Left cardiac atrium (tissue), 4 donors: ENCODE results near the gene DYRK3. TPM values are rescaled to one million over a fixed set of nuclear protein-coding genes. Genes with fewer than 3 reads are reported as not detected.

ENCODE experiments used
- ATAC-seq, 2 donors: fragments of 200-7000 bp; cut with Tn5 transposase; one replicate each; pipeline ENCODE4 v1.9.1; 2020; ENCODE audit warnings: mild to moderate bottlenecking in 2 of 2, moderate library complexity in 2 of 2
- DNase-seq: peaks from one replicate; pipeline ENCODE4 v3.0.0-alpha.2; 2020
- intact Hi-C, 2 donors: fragments of 100-400 bp; cut with DNase I; formaldehyde crosslinking; loops; one replicate each; pipeline versions ENCODE4 v1.14.1 to v1.15.1; 2022 to 2023
- total RNA-seq, 2 donors: library from RNA; stranded (reverse); fragmentation: NEBNext Ultra II Directional; extraction: Animal tissue kit (Norgen Biotek cat#: 25700); gene quantifications; one replicate each; pipeline ENCODE4 v1.2.1, GENCODE V29; 2021
- donor health status: DM: no; HTN: yes; CAD: no.
- donor health status: DM: no; HTN: yes; CAD: no; lungs with severe emphysema.
- donor health status: DM: yes; HTN: yes; CAD: no.
- donor health status: Dilated cardiomyopathy.

The DYRK3 gene
- total RNA-seq, 2 donors from 2014 or later, result 12.4 to 18.7 TPM

DNA sequence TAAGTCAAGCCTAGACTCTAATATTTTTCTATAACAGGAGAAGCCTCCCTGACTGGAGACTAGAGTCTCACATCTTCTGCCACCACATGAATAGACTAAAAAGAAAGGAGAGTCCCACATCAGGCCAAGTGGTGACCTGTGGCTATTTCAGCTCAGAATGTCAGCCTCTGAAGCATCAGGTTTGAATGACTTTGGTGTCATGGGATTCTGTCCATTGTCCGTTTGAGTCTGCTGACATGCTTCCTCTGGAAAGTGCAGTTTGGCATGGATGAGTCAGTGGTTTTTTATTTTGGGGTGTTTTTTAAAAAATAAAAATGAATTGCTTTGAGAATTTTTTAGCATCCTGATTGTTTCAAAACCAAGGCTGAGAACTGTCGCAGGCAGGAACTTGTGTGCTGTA is 19.5 kb downstream of the DYRK3 start:
- DNase-seq, result no peak
- intact Hi-C loops, result loop anchor here (5.0 to 10.0 kb wide), 2 partner anchors 37 to 70 kb away; no protein-coding TSS in a partner anchor
- ATAC-seq, result no peak

DNA sequence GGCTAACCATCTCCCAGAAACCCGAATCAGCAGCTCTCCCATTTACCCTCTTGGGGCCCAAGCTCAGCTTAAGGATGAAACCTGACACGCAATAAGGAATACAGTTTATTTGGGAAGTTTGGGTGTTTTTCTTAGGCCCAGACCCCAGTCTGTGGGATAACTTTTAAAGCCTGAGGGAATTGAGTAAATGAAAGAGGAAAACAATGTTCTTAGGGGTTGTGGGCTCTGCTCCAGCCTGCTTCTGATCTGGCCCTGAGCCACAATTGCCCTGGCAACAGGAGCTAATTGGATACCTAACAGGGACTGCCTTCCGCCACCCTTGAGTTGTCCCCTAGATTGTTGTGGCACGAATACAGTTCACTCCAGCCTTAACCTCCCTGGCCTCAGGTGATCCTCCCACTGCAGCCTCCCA is 20.1 kb downstream of the DYRK3 start:
- intact Hi-C loops, result loop anchor here (5.0 to 10.0 kb wide), 2 partner anchors 37 to 69 kb away; no protein-coding TSS in a partner anchor
- no peak for ATAC-seq
- no peak for DNase-seq

DNA sequence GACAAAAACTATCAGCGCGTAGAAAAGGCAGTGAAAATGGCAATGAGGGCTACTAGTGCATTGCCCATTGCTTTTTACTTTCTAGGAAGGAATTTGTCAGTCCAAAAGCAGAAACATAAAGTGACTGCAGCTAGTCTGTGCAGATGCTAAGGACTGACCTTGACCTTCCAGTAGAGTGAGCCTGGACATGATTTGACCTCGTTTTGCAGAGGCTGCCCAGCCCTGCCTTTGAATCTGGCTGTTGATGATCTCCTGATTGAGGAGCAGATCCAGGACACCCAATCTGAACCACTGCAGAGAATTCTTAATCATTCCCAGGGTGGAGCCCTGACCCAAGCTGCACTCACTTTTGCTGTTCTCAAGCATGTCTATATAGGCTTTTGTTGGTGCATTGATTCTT is 21.6 kb downstream of the DYRK3 start:
- DNase-seq (no peak), ATAC-seq (no peak)
- intact Hi-C loops, result loop anchor here (5.0 to 10.0 kb wide), 2 partner anchors 35 to 68 kb away; no protein-coding TSS in a partner anchor

- DNase-seq, result no peak
- ATAC-seq, result no peak
- intact Hi-C loops, result loop anchor here (5.0 to 10.0 kb wide), 2 partner anchors 35 to 67 kb away; no protein-coding TSS in a partner anchor
Measured at GRCh38 chr1:206657751-206658150, 22.4 kb downstream of the DYRK3 start.

GRCh38 chr1:206658264-206658980 is 23.1 kb downstream of the DYRK3 start:
- ATAC-seq, result peak; percentile 42 to 60
- intact Hi-C loops, result loop anchor here (5.0 to 10.0 kb wide), 2 partner anchors 34 to 66 kb away; no protein-coding TSS in a partner anchor
- DNase-seq, result peak; percentile 40

DNA sequence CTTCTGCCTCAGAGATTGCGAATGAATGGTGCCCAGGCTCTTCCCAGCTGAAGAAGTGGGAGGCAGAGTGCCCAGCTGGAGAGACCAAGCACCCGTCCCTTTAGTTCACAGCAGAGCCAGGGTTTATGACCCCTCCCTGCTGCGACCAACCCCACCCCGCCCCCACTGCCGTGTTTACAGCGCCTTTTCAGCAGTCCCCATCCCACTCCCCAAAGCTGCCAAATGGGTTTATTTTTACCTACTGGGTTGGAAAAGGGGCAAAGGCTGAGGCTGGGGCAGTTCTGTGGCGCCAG is 23.6 kb downstream of the DYRK3 start:
- ATAC-seq (peak; percentile 4 to 10), DNase-seq (no peak)
- intact Hi-C loops, result loop anchor here (5.0 to 10.0 kb wide), 2 partner anchors 33 to 66 kb away; no protein-coding TSS in a partner anchor

GRCh38 chr1:206660136-206660535 is 24.8 kb downstream of the DYRK3 start:
- ATAC-seq (no peak), DNase-seq (no peak)
- intact Hi-C loops, result no loop called here

DNA sequence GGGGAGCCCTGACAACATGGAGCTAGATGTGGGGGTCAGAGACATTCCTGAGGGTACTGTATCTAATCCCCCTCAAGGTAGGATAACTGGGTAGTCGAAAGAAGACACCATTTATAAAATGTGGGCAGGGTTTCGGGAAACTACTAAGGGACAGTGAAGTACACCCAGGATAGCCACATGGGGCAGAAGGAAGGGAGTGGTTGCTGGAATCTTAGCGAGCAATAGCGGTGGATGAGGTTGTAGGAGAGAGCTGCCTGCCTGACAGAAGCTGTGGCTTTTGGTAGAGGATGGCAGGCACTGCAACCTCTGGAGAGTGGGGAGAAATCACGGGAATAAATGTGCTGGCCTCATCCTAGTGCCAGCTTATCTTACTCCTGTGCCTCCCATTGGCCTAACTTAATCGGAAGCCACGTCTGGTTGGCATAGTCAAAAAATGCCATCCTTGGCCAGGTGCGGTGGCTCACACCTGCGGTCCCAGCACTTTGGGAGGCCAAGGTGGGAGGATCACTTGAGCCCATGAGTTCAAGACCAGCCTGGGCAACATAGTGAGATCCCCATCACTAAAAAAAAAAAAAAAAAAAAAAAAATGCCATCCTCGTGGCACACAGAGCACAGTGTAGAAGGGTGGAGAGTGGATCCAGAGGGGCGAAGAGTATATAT is 26.0 kb downstream of the DYRK3 start:
- intact Hi-C loops, result no loop called here
- no peak for DNase-seq
- ATAC-seq, result no peak

DNA sequence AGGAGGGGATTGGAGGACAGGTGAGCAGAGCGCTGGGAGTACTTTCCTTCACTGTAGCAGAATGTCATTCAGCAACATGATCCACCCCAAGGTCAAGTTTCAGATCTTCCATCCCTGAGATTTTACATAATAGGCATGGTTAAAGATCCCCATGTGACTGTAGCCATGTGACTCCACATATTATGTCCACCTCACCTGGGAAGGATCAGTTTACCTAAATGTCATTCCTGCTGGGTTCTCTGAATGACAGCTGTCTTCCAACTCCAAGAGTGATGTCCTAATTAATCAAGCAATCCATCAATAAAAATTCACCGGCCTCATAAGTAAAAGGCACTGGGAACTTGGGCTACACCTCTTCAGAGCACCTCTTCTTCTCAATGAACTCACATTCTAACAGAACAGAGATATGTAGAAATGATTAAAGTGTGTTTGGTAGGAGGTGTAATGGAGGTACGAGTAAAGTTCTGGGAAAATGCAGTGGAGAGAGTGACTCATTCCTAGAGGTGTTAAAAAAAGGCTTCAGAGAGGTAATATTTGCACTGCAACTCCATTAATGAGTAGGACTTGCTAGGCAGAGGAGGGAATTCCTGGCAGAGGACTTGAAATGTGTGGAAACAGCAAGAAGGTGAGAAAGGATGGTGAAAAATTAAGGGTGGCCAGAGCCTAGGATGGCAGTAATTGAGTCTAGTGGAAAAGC is 27.2 kb downstream of the DYRK3 start:
- intact Hi-C loops, result no loop called here
- ATAC-seq, result peak in 1 of 2 donors; percentile 1
- DNase-seq, result no peak

DNA sequence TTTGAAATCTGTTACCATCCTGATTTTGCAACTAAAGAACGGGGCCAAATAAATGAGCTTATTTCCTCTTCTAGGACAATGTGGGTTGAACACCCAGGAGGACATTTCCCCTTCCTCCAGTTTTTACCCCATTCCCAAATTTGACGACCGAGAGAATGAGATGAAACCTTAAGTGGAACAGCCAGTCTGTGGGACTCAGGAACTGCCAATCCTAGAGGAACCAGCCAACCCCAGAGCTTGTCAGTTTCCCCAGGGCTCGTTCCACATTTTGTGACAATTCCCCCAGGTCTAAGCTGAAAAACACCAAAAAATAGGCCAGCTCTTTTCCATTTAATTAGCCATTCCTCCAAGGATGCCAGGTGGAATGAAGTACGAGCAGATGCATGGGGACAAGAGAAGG is 28.0 kb downstream of the DYRK3 start:
- DNase-seq (no peak), ATAC-seq (no peak)
- intact Hi-C loops, result no loop called here

- intact Hi-C loops, result loop anchor here in 1 of 2 donors (1.0 kb wide), 1 partner anchor 30 kb away; no protein-coding TSS in a partner anchor
- DNase-seq (peak; percentile 63), ATAC-seq (peak; percentile 75 to 77)
Measured at GRCh38 chr1:206663832-206664652, 28.7 kb downstream of the DYRK3 start.

GRCh38 chr1:206664740-206665139 is 29.4 kb downstream of the DYRK3 start:
- DNase-seq (peak; percentile 60), ATAC-seq (peak; percentile 35 to 63)

DNA sequence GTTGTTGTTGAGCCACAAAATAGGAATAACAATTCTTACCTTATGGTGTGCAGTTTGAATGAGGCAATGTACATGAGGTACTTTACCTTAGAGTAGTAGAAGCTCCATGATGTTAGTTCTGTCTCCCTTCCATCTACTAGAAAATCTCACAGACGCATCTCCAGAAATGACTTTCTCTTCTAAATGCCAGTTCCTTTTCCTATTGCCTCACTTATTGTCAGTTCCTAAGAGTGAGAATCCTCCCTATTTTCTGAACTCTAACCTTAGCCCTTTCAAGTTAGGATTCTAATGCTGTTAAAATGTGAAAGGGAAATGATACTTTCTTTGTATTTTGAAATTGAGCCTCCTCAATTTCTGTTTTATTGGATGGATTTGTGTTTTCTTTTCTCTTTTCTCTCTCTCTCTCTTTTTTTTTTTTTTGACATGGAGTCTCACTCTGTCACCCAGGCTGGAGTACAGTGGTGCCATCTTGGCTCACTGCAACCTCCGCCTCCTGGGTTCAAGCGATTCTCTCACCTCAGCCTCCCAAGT is 30.8 kb downstream of the DYRK3 start:
- ATAC-seq (no peak), DNase-seq (no peak)
- intact Hi-C loops, result loop anchor here in 1 of 2 donors (2.0 kb wide), 1 partner anchor 21 kb away; no protein-coding TSS in a partner anchor

More at GRCh38 chr1:206664740-206665139, 29.4 kb downstream of the DYRK3 start:
- intact Hi-C loops, result loop anchor here in 1 of 2 donors (1.0 kb wide), 1 partner anchor 30 kb away; no protein-coding TSS in a partner anchor

GRCh38 chr1:206666954-206667665 is 31.8 kb downstream of the DYRK3 start:
- DNase-seq (no peak), ATAC-seq (peak in 1 of 2 donors; percentile 10)
- intact Hi-C loops, result loop anchor here in 1 of 2 donors (2.0 kb wide), 1 partner anchor 20 kb away; no protein-coding TSS in a partner anchor

DNA sequence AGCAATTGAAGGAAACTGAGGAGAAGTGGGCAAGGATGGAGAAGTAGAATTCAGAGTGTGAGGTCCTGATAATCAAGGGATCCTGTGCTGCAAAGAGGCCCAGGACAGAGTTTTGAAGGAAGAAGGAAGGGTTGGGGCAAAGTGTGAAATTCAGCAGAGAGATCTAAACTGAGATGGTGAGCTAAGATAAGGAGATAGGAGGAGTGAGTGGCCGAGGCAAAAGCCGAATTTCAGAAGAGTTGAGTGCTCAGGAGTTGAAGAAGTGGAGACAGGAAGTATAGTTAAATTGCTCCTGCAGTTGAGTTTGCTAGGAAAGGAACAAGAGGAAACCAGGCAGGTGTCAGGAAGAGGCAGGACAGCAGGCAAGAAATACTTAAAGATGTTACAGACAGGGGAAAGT is 33.0 kb downstream of the DYRK3 start:
- DNase-seq (no peak), ATAC-seq (no peak)
- intact Hi-C loops, result no loop called here

GRCh38 chr1:206668874-206669410 is 33.6 kb downstream of the DYRK3 start:
- no peak for ATAC-seq
- intact Hi-C loops, result no loop called here
- no peak for DNase-seq

- DNase-seq (no peak), ATAC-seq (peak in 1 of 2 donors; percentile 29)
- intact Hi-C loops, result no loop called here
Measured at GRCh38 chr1:206672011-206672688, 36.8 kb downstream of the DYRK3 start.
